Activated naive CD4-positive, alpha-beta T cell (primary cell): ENCODE results near the gene TBCD.
"Not testable (repeated sequence)": the region's sequence is repeated elsewhere in the genome, so short reads cannot be mapped to it uniquely, and the experiment has no call there.

Experiments used
- DNase-seq, 4 experiments: peaks; one replicate each; lab custom pipeline; 2025; lab: John Stamatoyannopoulos, UW

TBCD gene

DNA sequence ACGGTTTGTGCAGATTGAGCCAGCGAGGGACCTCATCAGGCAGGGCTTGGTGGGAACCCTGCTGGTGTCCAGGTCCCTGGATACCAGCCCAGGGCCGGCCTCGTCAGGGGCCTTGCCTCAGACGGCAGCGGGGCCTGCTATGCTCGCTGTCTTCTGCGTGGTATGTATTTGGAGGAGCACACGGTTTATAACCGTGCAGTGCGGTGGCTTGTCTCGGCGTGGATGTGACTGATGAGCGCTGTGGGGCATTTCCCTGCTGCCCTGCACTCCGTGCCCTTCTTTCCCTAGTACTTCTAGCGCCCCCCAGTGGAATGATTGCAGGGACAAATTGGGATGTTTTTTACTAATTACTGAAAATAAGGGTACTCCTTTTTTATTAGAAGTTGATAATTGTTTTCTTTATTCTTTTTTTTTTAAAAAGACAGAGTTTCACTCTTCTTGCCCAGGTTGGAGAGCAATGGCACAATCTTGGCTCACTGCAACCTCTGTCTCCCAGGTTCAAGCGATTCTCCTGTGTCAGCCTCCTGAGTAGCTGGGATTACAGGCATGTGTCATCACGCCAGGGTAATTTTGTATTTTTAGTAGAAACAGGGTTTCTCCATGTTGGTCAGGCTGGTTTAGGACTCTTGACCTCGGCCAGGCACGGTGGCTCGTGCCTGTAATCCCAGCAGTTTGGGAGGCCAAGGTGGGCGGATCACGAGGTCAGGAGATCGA, 15.3 kb downstream of the TBCD start:
- DNase-seq, result no peak

- DNase-seq, result no peak
Observed at GRCh38 chr17:82769041-82769440, 17.2 kb downstream of the TBCD start.

DNA sequence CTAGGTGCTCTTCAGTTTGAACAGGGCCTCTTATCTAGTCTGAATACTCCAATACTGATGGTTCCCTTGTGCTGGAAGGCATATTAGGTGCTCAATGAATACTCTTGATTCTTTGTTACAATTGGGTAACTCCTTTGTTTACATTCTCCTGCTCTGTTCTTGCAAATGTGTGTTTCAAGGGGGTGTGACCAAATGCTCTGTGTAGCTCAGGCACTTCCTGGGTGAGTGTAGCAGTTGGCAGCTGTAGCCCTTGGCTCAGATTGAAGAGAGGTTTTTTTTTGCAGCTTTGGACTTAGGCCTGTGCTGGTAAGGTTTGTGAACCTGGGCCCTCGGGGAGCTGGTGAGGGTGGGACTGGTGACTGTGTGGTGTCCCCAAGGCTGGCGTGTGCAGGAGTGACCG, 20.2 kb downstream of the TBCD start:
- DNase-seq, result no peak

GRCh38 chr17:82774456-82774855, 22.6 kb downstream of the TBCD start:
- not testable (repeated sequence) for DNase-seq

- DNase-seq, result peak in 1 of 4 experiments; percentile 15
Observed at GRCh38 chr17:82775001-82775823, 23.3 kb downstream of the TBCD start.

- no peak for DNase-seq
Observed at GRCh38 chr17:82776454-82776853, 24.6 kb downstream of the TBCD start.

DNA sequence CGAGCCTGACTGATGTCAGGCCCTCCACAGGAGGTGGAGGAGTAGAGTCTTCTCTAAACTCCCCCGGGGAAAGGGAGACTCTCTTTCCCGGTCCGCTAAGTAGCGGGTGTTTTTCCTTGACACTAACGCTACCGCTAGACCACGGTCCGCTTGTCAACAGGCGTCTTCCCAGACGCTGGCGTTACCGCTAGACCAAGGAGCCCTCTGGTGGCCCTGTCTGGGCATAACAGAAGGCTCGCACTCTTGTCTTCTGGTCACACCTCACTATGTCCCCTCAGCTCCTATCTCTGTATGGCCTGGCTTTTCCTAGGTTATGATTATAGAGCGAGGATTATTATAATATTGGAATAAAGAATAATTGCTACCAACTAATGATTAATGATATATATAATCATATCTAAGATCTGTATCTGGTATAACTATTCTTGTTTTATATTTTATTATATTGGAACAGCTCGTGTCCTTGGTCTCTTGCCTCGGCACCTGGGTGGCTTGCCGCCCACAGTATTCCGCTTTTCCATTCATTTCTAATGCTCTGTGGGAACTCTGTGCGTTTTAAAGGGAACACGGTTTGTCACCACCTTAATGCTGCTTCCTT, 26.0 kb downstream of the TBCD start:
- not testable (repeated sequence) for DNase-seq

- no peak for DNase-seq
Observed at GRCh38 chr17:82779541-82779940, 27.7 kb downstream of the TBCD start.

GRCh38 chr17:82780195-82780594, 28.3 kb downstream of the TBCD start:
- no peak for DNase-seq

DNA sequence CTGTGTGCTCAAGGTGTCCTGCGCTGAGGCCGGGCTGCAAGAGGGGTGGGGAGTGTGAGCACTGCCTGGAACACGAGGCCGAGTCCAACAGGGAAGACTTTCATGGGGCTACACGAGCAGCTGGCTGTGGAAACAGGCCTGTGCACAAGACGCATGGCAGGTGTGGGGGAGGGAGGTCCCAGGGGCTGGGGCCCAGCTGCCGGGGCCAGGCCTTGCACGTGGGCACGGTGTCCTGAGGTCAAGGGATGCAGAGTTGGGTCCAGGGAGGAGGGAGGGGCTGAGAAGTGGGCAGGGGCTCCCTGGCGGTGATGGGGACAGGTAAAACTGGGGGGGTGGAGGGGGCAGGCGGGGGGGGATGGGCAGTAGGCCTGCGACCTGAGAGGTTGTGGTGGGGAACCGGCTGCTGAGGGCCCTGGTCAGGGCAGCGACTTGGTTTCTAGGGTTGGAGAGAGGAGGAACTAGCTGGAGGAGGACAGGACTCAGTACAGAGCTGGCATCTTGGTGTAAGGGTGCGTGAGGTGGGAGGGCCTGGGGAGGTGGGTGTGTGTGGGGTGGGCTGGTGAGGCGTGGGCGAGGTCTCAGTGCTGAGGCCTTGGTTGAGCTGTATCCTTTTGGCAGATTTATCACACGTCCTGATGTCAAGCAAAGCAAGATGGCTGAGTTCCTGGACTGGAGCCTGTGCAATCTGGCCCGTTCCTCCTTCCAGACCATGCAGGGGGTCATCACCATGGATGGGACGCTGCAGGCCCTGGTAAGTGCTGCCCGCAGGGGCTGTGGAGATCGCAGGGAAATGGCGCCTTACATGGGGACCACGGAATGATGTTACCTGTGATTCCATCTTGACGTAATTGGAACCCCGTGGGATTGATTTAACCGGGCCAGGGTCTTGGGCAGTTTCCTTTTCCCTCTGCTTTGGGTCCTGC, 29.4 kb downstream of the TBCD start:
- DNase-seq, result no peak

GRCh38 chr17:82781894-82782274, 30.0 kb downstream of the TBCD start:
- peak; percentile 45 to 86 (median 76) for DNase-seq

DNA sequence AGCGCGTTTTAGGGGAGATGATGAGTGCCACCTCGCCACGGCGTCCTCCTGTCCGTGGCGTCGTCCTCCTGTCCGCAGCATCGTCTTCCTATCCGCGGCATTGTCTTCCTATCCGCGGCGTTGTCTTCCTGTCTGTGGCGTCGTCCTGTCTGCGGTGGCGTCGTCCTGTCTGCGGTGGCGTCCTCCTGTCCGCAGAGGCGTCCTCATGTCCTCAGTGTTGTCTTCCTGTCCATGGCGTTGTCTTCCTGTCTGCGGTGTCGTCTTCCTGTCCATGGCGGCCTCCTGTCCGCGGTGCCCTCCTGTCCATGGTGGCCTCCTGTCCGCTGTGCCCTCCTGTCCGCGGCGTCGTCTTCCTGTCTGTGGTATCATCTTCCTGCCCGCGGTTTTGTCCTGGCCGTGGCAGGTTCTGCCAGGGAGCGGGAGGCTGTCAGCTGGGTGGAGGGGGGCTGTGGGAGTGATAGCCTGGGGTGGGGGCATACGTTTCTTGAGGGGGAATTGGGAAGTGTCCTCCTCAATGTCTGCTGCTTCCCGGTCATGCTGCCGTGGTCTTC, 30.9 kb downstream of the TBCD start:
- no peak for DNase-seq

DNA sequence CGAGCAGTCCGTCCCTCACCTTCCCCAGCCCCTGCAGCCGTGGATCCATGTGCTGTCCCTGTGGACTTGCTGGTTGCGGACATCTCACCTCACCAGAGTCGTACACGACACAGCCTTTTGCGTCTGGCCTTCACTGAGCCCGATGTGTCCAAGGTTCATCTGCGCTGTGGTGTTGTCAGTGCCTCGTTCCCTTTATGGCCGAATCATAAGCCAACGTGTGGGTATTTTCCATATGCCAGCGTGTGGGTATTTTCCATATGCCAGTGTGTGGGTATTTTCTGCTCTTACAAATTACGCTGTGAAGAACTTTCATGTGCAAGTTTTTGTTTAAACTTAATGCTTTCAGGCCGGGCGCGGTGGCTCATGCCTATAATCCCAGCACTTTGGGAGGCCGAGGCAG, 31.6 kb downstream of the TBCD start:
- DNase-seq, result no peak

- not testable (repeated sequence) for DNase-seq
Observed at GRCh38 chr17:82785581-82785980, 33.7 kb downstream of the TBCD start.

- DNase-seq, result no peak
Observed at GRCh38 chr17:82786427-82786826, 34.6 kb downstream of the TBCD start.

GRCh38 chr17:82787081-82787848, 35.4 kb downstream of the TBCD start:
- no peak for DNase-seq

GRCh38 chr17:82788206-82789001, 36.5 kb downstream of the TBCD start:
- no peak for DNase-seq

GRCh38 chr17:82789051-82789592, 37.3 kb downstream of the TBCD start:
- no peak for DNase-seq

DNA sequence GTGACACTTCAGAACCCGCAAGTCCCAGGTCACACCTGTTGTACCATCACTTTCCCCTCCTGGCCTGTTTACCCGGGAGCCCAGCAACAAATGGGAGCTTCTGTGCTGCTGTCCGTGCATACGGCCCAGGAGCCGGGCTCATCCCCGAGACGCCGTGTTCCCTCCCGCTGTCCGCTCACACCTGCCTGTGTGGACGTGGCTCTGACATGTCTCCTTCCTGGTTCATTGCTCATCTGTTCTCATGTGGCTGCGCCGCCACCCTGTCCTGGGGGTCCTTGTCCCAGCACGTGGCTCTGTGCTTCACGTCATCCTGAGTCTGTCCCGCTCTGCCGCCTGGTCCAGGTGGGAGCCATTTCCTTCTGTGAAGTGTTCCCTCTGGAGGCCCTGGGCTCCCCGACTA, 37.9 kb downstream of the TBCD start:
- DNase-seq, result no peak

GRCh38 chr17:82790391-82790790, 38.5 kb downstream of the TBCD start:
- no peak for DNase-seq
